Kidney (tissue), 14 donors: ENCODE data around the gene ADAM17. TPM values are rescaled to one million over a fixed set of nuclear protein-coding genes. Genes with fewer than 3 reads are reported as not detected.

Experiments
- DNase-seq, 5 donors: peaks; one replicate each; pipeline ENCODE4 v3.0.0-alpha.2; 2013 to 2020
- FAIRE-seq: peaks from 2 replicates; lab custom pipeline; 2012; peaks lifted over from hg19 to GRCh38; lab: Jason Lieb, UNC
- H3K27ac ChIP-seq, 2 donors: one replicate each; pipeline ENCODE4 v1.7.0; 2013; ENCODE audit warnings: low read depth in 2 of 2, low read length in 2 of 2, inconsistent platforms in 1 of 2
- H3K27me3 ChIP-seq: one replicate; pipeline ENCODE4 v1.7.1; 2013; ENCODE audit warnings: low read length, inconsistent platforms; ENCODE audit not compliant: control insufficient read depth, insufficient read depth
- H3K36me3 ChIP-seq, 3 donors: one replicate each; pipeline versions ENCODE4 v1.7.0 to v1.7.1; 2013; ENCODE audit warnings: low read length in 3 of 3, control low read depth in 1 of 3, inconsistent platforms in 1 of 3; ENCODE audit not compliant: insufficient read depth in 3 of 3, control insufficient read depth in 2 of 3
- H3K4me1 ChIP-seq, 3 donors: one replicate each; pipeline versions ENCODE4 v1.7.0 to v1.7.1; 2013; ENCODE audit warnings: low read length in 3 of 3, inconsistent platforms in 1 of 3, low read depth in 1 of 3; ENCODE audit not compliant: control insufficient read depth in 2 of 3, insufficient read depth in 2 of 3
- H3K4me3 ChIP-seq, 3 donors: one replicate each; pipeline versions ENCODE4 v1.7.0 to v1.8.1; 2013; ENCODE audit warnings: low read length in 3 of 3, control low read depth in 1 of 3, inconsistent platforms in 1 of 3
- H3K9ac ChIP-seq, 3 donors: one replicate each; pipeline versions ENCODE4 v1.7.0 to v1.7.1; 2013; ENCODE audit warnings: low read length in 3 of 3, control low read depth in 1 of 3, inconsistent platforms in 1 of 3
- H3K9me3 ChIP-seq, 3 donors: one replicate each; pipeline versions ENCODE4 v1.7.0 to v1.7.1; 2013; ENCODE audit warnings: low read length in 3 of 3, control low read depth in 1 of 3, inconsistent platforms in 1 of 3; ENCODE audit not compliant: control insufficient read depth in 2 of 3, insufficient read depth in 1 of 3
- CTCF ChIP-seq: IDR thresholded peaks from 3 replicates; pipeline ENCODE4 v1.5.1; 2012; ENCODE audit warnings: mild to moderate bottlenecking, moderate library complexity, borderline replicate concordance; ENCODE audit not compliant: insufficient read depth; ENCODE audit errors: extremely low read depth
- intact Hi-C: fragments of 100-400 bp; cut with DNase I; formaldehyde crosslinking; loops from one replicate; pipeline ENCODE4 v1.11.1; 2022
- polyA plus RNA-seq: library from polyadenylated mRNA; stranded (reverse); fragments of 350-450 nt; fragmentation: Illumina TruSeq; extraction: RNeasy Lipid Tissue Mini Kit (QIAGEN cat#74804); gene quantifications from one replicate; pipeline ENCODE4 v1.2.3, GENCODE V29; 2014; ENCODE audit warnings: low read depth, low replicate concordance; ENCODE audit not compliant: insufficient read depth
- total RNA-seq: library from RNA; stranded (reverse); fragmentation: NEBNext Ultra II Directional; extraction: Animal tissue kit (Norgen Biotek cat#: 25700); gene quantifications from one replicate; pipeline ENCODE4 v1.2.1, GENCODE V29; 2021
- donor health status: control.
- donor health status: control.
- donor health status: control.
- donor health status: control.
- donor health status: control.
- donor health status: DM: yes; HTN: yes; CAD: no.
- donor health status: Normal renal cell carcinoma (clear cell type).

Gene ADAM17
- total and polyA plus RNA-seq, 2 donors from 2014 or later: 6.5 to 29.9 TPM

GRCh38 chr2:9473308-9473984 is 82.2 kb downstream of the ADAM17 start:
- H3K9ac ChIP-seq: peak overlapping the region; percentile 5 to 73 (median 55)
- intact Hi-C loops: no loop called here
- no peaks in the 10 kb centered on the region for H3K27me3 ChIP-seq
- peak overlapping the region in 1 of 2 donors; percentile 76 for H3K27ac ChIP-seq
- H3K36me3 ChIP-seq: peaks cover 0 to 9% (median 6%) of the 10 kb centered on the region in 3 donors
- no peaks in the 10 kb centered on the region for H3K9me3 ChIP-seq
- H3K4me1 ChIP-seq: peaks cover 0 to 8% (median 0%) of the 10 kb centered on the region in 3 donors
- DNase-seq (peak in 4 of 5 donors; percentile 66 to 75 (median 72)), FAIRE-seq (no peak)
- no peak for TF ChIP-seq CTCF
- peak overlapping the region; percentile 45 to 97 (median 47) for H3K4me3 ChIP-seq

- intact Hi-C loops: no loop called here
- DNase-seq: no peak
Observed at GRCh38 chr2:9472511-9472910, 83.1 kb downstream of the ADAM17 start.

GRCh38 chr2:9471206-9471605 is 84.4 kb downstream of the ADAM17 start:
- Histone ChIP-seq H3K4me3 (no peak overlapping the region), H3K9me3 (no peaks in the 10 kb centered on the region), H3K36me3 (peaks cover 2 to 6% (median 4%) of the 10 kb centered on the region in 3 donors), H3K9ac (no peak overlapping the region), H3K4me1 (peaks cover 0 to 8% (median 0%) of the 10 kb centered on the region in 3 donors), H3K27me3 (no peaks in the 10 kb centered on the region), H3K27ac (no peak overlapping the region)
- no peak for TF ChIP-seq CTCF
- FAIRE-seq (no peak), DNase-seq (no peak)
- intact Hi-C loops: no loop called here

More at GRCh38 chr2:9472511-9472910, 83.1 kb downstream of the ADAM17 start:
- Histone ChIP-seq H3K27me3 (no peaks in the 10 kb centered on the region), H3K9ac (no peak overlapping the region), H3K36me3 (peaks cover 2 to 6% (median 4%) of the 10 kb centered on the region in 3 donors), H3K4me3 (no peak overlapping the region), H3K4me1 (peaks cover 0 to 8% (median 0%) of the 10 kb centered on the region in 3 donors), H3K27ac (no peak overlapping the region), H3K9me3 (no peaks in the 10 kb centered on the region)
- no peak for FAIRE-seq
- no peak for TF ChIP-seq CTCF
